Right atrium auricular region (tissue), 2 donors: ENCODE results near the gene AGAP1. TPM values are rescaled to one million over a fixed set of nuclear protein-coding genes. Genes with fewer than 3 reads are reported as not detected.

Source experiments
- DNase-seq: peaks from one replicate; pipeline ENCODE4 v3.0.0-alpha.2; 2019; ENCODE audit warnings: low spot score
- H3K27ac ChIP-seq, 2 donors: fragments of 200-600 bp; sonication (generic); 1 replicate in 1 of 2; 2 replicates in 1 of 2; pipeline ENCODE4 v1.5.1; 2016 to 2019
- H3K27me3 ChIP-seq, 2 donors: fragments of 200-600 bp; sonication (generic); one replicate each; pipeline versions ENCODE4 v1.5.1 to v1.6.0; 2017 to 2019
- H3K36me3 ChIP-seq: fragments of 200-600 bp; sonication (generic); one replicate; pipeline ENCODE4 v1.5.1; 2016
- H3K4me1 ChIP-seq, 2 donors: fragments of 200-600 bp; sonication (generic); one replicate each; pipeline versions ENCODE4 v1.5.1 to v1.6.0; 2017 to 2019
- H3K4me3 ChIP-seq, 2 donors: fragments of 200-600 bp; sonication (generic); 1 replicate in 1 of 2; 2 replicates in 1 of 2; pipeline ENCODE4 v1.5.1; 2017 to 2019; ENCODE audit warnings: mild to moderate bottlenecking in 1 of 2, moderate library complexity in 1 of 2
- H3K9me3 ChIP-seq, 2 donors: fragments of 200-600 bp; sonication (generic); one replicate each; pipeline ENCODE4 v1.5.1; 2019
- CTCF ChIP-seq, 2 donors: fragments of 200-600 bp; sonication (generic); IDR thresholded peaks; one replicate each; pipeline ENCODE4 v1.5.1; 2019; ENCODE audit warnings: antibody characterized with exemption in 2 of 2
- total RNA-seq, 2 donors: library from RNA; depleted of rRNA; stranded (reverse); fragments of >200 nt; gene quantifications; one replicate each; pipeline ENCODE4 v1.1.0, GENCODE V29; 2016

The AGAP1 gene
- total RNA-seq, 2 donors from 2014 or later: 11.6 to 17.2 TPM

DNA sequence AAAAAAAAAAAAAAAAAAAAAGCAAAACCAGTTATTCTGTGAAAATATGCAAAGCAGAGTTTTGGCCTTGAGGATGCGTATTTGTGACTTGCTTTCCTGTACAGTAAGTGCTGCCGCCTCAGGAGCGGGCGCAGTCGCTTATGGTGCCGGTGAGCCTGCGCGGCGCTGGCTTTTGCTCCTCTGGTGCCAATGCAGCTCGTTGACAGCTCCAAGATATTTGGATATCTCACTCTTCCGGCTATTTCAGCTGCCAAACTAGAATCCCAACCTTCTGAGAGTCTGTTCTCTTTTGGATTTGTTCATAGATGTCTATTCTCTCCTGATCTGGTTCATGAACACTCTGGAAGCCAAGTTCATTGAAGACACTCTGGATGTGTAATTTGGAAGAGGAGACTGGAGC lies 184.1 kb downstream of the AGAP1 start:
- H3K27me3 ChIP-seq: no peaks in the 10 kb centered on the region
- no peaks in the 10 kb centered on the region for H3K9me3 ChIP-seq
- no peaks in the 10 kb centered on the region for H3K36me3 ChIP-seq
- peaks cover 0 to 34% of the 10 kb centered on the region in 2 donors for H3K4me1 ChIP-seq
- no peak for TF ChIP-seq CTCF (IDR thresholded peaks at IDR 0.05)
- H3K4me3 ChIP-seq: no peak overlapping the region
- no peak overlapping the region for H3K27ac ChIP-seq
- no peak for DNase-seq

- no peaks in the 10 kb centered on the region for H3K36me3 ChIP-seq
- DNase-seq: no peak
- no peaks in the 10 kb centered on the region for H3K9me3 ChIP-seq
- no peak for TF ChIP-seq CTCF (IDR thresholded peaks at IDR 0.05)
- peaks cover 0 to 34% of the 10 kb centered on the region in 2 donors for H3K4me1 ChIP-seq
- no peak overlapping the region for H3K27ac ChIP-seq
- no peaks in the 10 kb centered on the region for H3K27me3 ChIP-seq
- no peak overlapping the region for H3K4me3 ChIP-seq
These were observed 184.9 kb downstream of the AGAP1 start for GRCh38 chr2:235678712-235679111.

GRCh38 chr2:235679471-235679870 lies 185.6 kb downstream of the AGAP1 start:
- H3K9me3 ChIP-seq: no peaks in the 10 kb centered on the region
- DNase-seq: no peak
- H3K4me3 ChIP-seq: no peak overlapping the region
- TF ChIP-seq CTCF (IDR thresholded peaks at IDR 0.05): no peak
- no peaks in the 10 kb centered on the region for H3K27me3 ChIP-seq
- peaks cover 0 to 35% of the 10 kb centered on the region in 2 donors for H3K4me1 ChIP-seq
- no peaks in the 10 kb centered on the region for H3K36me3 ChIP-seq
- H3K27ac ChIP-seq: no peak overlapping the region

GRCh38 chr2:235685024-235685721 lies 191.3 kb downstream of the AGAP1 start:
- TF ChIP-seq CTCF (IDR thresholded peaks at IDR 0.05): no peak
- H3K4me3 ChIP-seq: no peak overlapping the region
- no peak overlapping the region for H3K27ac ChIP-seq
- peaks cover 0 to 14% of the 10 kb centered on the region in 2 donors for H3K4me1 ChIP-seq
- H3K36me3 ChIP-seq: no peaks in the 10 kb centered on the region
- no peaks in the 10 kb centered on the region for H3K27me3 ChIP-seq
- H3K9me3 ChIP-seq: no peaks in the 10 kb centered on the region
- DNase-seq: no peak

DNA sequence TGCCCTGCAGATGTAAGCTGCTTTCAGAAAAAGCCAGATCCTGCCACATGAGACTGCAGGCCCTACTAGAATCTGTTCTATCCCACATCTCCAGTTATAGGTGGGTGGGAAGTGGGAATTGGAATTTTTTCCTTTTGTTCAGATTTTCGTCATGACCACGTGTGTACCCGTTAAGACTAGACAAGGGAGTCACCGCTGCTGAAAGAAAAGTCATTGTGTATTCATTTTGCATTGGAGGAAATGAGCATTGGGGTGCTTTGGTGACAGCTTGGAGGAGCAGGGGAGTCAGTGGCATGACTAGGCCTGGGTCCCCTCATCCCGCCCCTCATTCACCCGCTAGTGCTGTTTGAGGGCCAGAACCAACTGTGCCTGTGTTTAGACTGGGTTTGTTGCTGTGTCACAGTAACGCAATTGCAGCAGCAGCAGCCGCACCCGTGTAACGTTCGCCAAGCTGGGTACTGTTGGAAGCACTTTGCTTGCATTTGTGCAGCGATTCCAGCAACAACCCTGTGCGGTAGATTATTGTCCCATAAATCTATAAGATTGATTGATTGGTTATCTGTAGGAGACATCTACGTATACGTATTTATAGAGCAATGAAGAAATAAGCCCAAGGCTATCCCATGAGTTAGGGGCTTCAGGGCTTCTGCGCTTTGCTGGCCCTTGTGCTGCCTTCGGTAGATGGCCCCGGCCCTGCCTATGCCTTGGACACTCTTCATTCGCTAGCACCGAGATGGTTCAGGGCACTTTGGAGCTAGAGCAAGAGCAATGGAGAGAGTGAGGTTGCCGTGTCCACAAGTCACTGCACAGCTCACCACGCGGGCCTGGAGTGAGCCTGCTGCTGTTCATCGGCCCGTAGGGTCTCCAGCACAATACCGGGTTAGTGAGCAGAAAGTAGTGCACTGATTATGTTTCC lies 194.9 kb downstream of the AGAP1 start:
- H3K27me3 ChIP-seq: no peaks in the 10 kb centered on the region
- no peaks in the 10 kb centered on the region for H3K9me3 ChIP-seq
- no peak for TF ChIP-seq CTCF (IDR thresholded peaks at IDR 0.05)
- H3K27ac ChIP-seq: no peak overlapping the region
- DNase-seq: no peak
- no peak overlapping the region for H3K4me3 ChIP-seq
- no peaks in the 10 kb centered on the region for H3K36me3 ChIP-seq
- peaks cover 0 to 32% of the 10 kb centered on the region in 2 donors for H3K4me1 ChIP-seq
